ENCODE measurements around the gene CEP295NL. TPM values are rescaled to one million over a fixed set of nuclear protein-coding genes. Genes with fewer than 3 reads are reported as not detected.

Gene CEP295NL
- total and polyA plus RNA-seq, 2 of the 8 experiments (the other 6 are each of a cell fraction or from before 2014, with no cell fraction given) = 0.06 to 2.0 TPM

GRCh38 chr17:78844301-78845005 lies 58.5 kb downstream of the CEP295NL start:
- POLR2A ChIA-PET (ENCODE audit: partially characterized antibody) = interaction anchor here (0.7 kb wide), 1 partner anchor 78 kb away, joined by 3 read pairs; no protein-coding TSS in a partner anchor
- 94 to 100% methylated on average over 3 to 8 of the region's 9 CpGs for WGBS, 2 experiments (ENCODE audit: extremely low coverage in 1 of 2, insufficient coverage in 1 of 2, insufficient read length in 1 of 2, insufficient replicate concordance in 2 of 2, low coverage in 1 of 2, low lambda C conversion rate in 2 of 2, missing lambda C conversion rate in 1 of 2)

More at GRCh38 chr17:78844301-78845005, 58.5 kb downstream of the CEP295NL start:
- Histone ChIP-seq H3K18ac (ENCODE audit: extremely low read depth, low read length) (no peak overlapping the region), H3K56ac (replicated peaks; ENCODE audit: insufficient read length, low read depth, low read length) (no peak overlapping the region), H3K4me1 (replicated peaks in 1 of 4; ENCODE audit: control insufficient read depth in 3 of 4, insufficient read depth in 4 of 4, low read length in 3 of 4) (peaks cover under 1 to 6% (median 3%) of the 10 kb centered on the region in 4 experiments; a peak in 5 of 7 replicates), H3K36me3 (ENCODE audit: control insufficient read depth in 2 of 4, insufficient read depth in 4 of 4, low read length in 3 of 4) (no peaks in the 10 kb centered on the region), H2BK20ac (ENCODE audit: low read length) (no peak overlapping the region), H3K23me2 (ENCODE audit: low read depth, low read length) (peaks cover 3% of the 10 kb centered on the region), H2BK5ac (ENCODE audit: low read depth, low read length) (no peak overlapping the region), H2BK15ac (ENCODE audit: low read length) (no peak overlapping the region), H3K23ac (ENCODE audit: insufficient read length) (no peak overlapping the region), H3K79me1 (ENCODE audit: low read depth, low read length) (no peaks in the 10 kb centered on the region), H4K20me1 (replicated peaks in 1 of 2; ENCODE audit: control insufficient read depth in 1 of 2, insufficient read depth in 2 of 2, low read length in 2 of 2) (peaks cover 0 to 3% of the 10 kb centered on the region in 2 experiments), H3K4me2 (ENCODE audit: insufficient read depth in 1 of 2, low read depth in 2 of 2, low read length in 2 of 2) (no peak overlapping the region), H2AFZ (ENCODE audit: low read length) (no peak overlapping the region), H3K9me3 (ENCODE audit: insufficient read depth in 2 of 2, low read depth in 1 of 2, low read length in 1 of 2) (no peaks in the 10 kb centered on the region), H2BK120ac (replicated peaks; ENCODE audit: low read depth, low read length) (no peak overlapping the region), H3K4me3 (ENCODE audit: extremely low read depth in 1 of 4, insufficient read depth in 2 of 4, low read depth in 3 of 4, low read length in 4 of 4) (no peak overlapping the region), H4K5ac (ENCODE audit: insufficient read length, low read depth, low read length) (no peak overlapping the region), H3K27ac (ENCODE audit: low read depth, low read length) (no peak overlapping the region), H2AK5ac (ENCODE audit: low read depth, low read length) (no peak overlapping the region), H3K79me2 (ENCODE audit: control insufficient read depth in 1 of 2, insufficient read depth in 2 of 2, low read length in 2 of 2) (peaks cover 5% of the 10 kb centered on the region in 2 experiments), H2BK12ac (ENCODE audit: low read depth, low read length) (no peak overlapping the region), H3K4ac (replicated peaks; ENCODE audit: insufficient read length, low read depth, low read length) (no peak overlapping the region), H3K27me3 (replicated peaks in 1 of 4; ENCODE audit: control insufficient read depth in 3 of 4, extremely low read depth in 1 of 4, insufficient read depth in 3 of 4, low read length in 3 of 4) (no peaks in the 10 kb centered on the region), H3K14ac (ENCODE audit: insufficient read length) (no peak overlapping the region), H4K8ac (ENCODE audit: extremely low read depth, insufficient read depth, low read length) (no peak overlapping the region; the same call in 1 of the 2 replicates), H4K91ac (replicated peaks; ENCODE audit: insufficient read length, low read length) (no peak overlapping the region), H3K9ac (replicated peaks in 1 of 4; ENCODE audit: extremely low read depth in 1 of 4, low read depth in 3 of 4, low read length in 3 of 4) (no peak overlapping the region)
- FAIRE-seq (no peak), DNase-seq (ENCODE audit: low read depth in 1 of 2, low spot score in 2 of 2) (no peak)
- TF ChIP-seq YY1 (IDR thresholded peaks at IDR 0.05; ENCODE audit: low read depth, low read length) = no peak
- no peak for TF ChIP-seq CREB1 (IDR thresholded peaks at IDR 0.05)
- TF ChIP-seq TAF7 (optimal IDR thresholded peaks at IDR 0.05; ENCODE audit: borderline replicate concordance, low read depth, low read length) = no peak
- TF ChIP-seq CTCF (IDR thresholded peaks at IDR 0.05; ENCODE audit: control extremely low read depth in 1 of 3, insufficient read depth in 1 of 3, low read depth in 1 of 3, low read length in 3 of 3) = no peak
- no peak for TF ChIP-seq ATF3 (IDR thresholded peaks at IDR 0.05; ENCODE audit: insufficient read depth, low read depth, low read length)
- TF ChIP-seq SP2 (IDR thresholded peaks at IDR 0.05; ENCODE audit: low read length) = no peak
- TF ChIP-seq POLR2A (IDR thresholded peaks at IDR 0.05; ENCODE audit: control extremely low read depth in 1 of 2, low read depth in 2 of 2, low read length in 2 of 2) = no peak
- no peak for TF ChIP-seq RNF2 (IDR thresholded peaks at IDR 0.05; ENCODE audit: borderline replicate concordance, low read depth, low read length, missing control alignments, poor library complexity, severe bottlenecking)
- CTCF ChIA-PET (ENCODE audit: partially characterized antibody) = interaction anchor here (0.6 to 3.8 kb wide), 14 partner anchors 9 to 482 kb away, joined by 3 to 18 read pairs (median 3); no protein-coding TSS in a partner anchor

All from H1 (cell line).